ENCODE data around the gene COA8. TPM values are rescaled to one million over a fixed set of nuclear protein-coding genes. Genes with fewer than 3 reads are reported as not detected.
A peak's percentile ranks its signal among the peaks of the same experiment; 100 is the strongest.

COA8 gene
- total and polyA plus RNA-seq, 2 of the 13 experiments (the other 11 are each of a cell fraction or from before 2014, with no cell fraction given) = 10.9 to 25.1 TPM

- TF ChIP-seq RCOR2 (CRISPR knock-in tag; IDR thresholded peaks at IDR 0.05) (no peak), SAFB2 (CRISPR knock-in tag; IDR thresholded peaks at IDR 0.05; ENCODE audit: borderline replicate concordance, low read depth) (no peak), HMGXB4 (CRISPR knock-in tag; IDR thresholded peaks at IDR 0.05; ENCODE audit: borderline replicate concordance in 1 of 2, low read depth in 1 of 2) (peak; percentile 36 to 37; a peak in 1 of 4 replicates), CTCF (CRISPR knock-in tag; IDR thresholded peaks at IDR 0.05) (peak; percentile 100), ZFX (CRISPR knock-in tag; IDR thresholded peaks at IDR 0.05; ENCODE audit: low read depth) (peak; percentile 49), ATF1 (CRISPR knock-in tag; IDR thresholded peaks at IDR 0.05) (no peak), ELF1 (CRISPR knock-in tag; IDR thresholded peaks at IDR 0.05) (peak; percentile 24; the same call in 1 of the 2 replicates), ZNF687 (CRISPR knock-in tag; IDR thresholded peaks at IDR 0.05) (peak; percentile 74), YY1 (IDR thresholded peaks at IDR 0.05; ENCODE audit: insufficient read depth, insufficient replicate concordance, low read depth, low read length) (peak; percentile 47), ERF (CRISPR knock-in tag; IDR thresholded peaks at IDR 0.05) (no peak), HNF4A (CRISPR knock-in tag; IDR thresholded peaks at IDR 0.05) (no peak), ARNT (IDR thresholded peaks at IDR 0.05) (no peak), NKX3-1 (CRISPR knock-in tag; IDR thresholded peaks at IDR 0.05) (0 out of 2 replicates have a peak, but pooled peaks have one; percentile 40), STAG1 (CRISPR knock-in tag; IDR thresholded peaks at IDR 0.05) (peak; percentile 98)
- TF ChIP-seq, protein P1, sequence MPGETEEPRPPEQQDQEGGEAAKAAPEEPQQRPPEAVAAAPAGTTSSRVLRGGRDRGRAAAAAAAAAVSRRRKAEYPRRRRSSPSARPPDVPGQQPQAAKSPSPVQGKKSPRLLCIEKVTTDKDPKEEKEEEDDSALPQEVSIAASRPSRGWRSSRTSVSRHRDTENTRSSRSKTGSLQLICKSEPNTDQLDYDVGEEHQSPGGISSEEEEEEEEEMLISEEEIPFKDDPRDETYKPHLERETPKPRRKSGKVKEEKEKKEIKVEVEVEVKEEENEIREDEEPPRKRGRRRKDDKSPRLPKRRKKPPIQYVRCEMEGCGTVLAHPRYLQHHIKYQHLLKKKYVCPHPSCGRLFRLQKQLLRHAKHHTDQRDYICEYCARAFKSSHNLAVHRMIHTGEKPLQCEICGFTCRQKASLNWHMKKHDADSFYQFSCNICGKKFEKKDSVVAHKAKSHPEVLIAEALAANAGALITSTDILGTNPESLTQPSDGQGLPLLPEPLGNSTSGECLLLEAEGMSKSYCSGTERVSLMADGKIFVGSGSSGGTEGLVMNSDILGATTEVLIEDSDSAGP (CRISPR knock-in tag; IDR thresholded peaks at IDR 0.05; ENCODE audit: borderline replicate concordance) = peak; percentile 56; the same call in 1 of the 2 replicates
- TF ChIP-seq, protein P2, sequence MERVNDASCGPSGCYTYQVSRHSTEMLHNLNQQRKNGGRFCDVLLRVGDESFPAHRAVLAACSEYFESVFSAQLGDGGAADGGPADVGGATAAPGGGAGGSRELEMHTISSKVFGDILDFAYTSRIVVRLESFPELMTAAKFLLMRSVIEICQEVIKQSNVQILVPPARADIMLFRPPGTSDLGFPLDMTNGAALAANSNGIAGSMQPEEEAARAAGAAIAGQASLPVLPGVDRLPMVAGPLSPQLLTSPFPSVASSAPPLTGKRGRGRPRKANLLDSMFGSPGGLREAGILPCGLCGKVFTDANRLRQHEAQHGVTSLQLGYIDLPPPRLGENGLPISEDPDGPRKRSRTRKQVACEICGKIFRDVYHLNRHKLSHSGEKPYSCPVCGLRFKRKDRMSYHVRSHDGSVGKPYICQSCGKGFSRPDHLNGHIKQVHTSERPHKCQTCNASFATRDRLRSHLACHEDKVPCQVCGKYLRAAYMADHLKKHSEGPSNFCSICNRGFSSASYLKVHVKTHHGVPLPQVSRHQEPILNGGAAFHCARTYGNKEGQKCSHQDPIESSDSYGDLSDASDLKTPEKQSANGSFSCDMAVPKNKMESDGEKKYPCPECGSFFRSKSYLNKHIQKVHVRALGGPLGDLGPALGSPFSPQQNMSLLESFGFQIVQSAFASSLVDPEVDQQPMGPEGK (CRISPR knock-in tag; IDR thresholded peaks at IDR 0.05) = peak; percentile 97
These were observed 15.9 kb upstream of the COA8 start (continued) for GRCh38 chr14:103546652-103547454.

Data from HepG2 (cell line).